PC-9 (cell line): ENCODE data around the gene ASPDH. TPM values are rescaled to one million over a fixed set of nuclear protein-coding genes. Genes with fewer than 3 reads are reported as not detected.

Source experiments
- BruUV-seq: library from RNA; stranded (reverse); fragments of 400-500 nt; replicated peaks from 2 replicates; lab custom pipeline; 2021; lab: Mats Ljungman, UMichigan
- CTCF ChIA-PET: fragments of 300-600 bp; sonication (Branson Sonifier 250); formaldehyde crosslinking; loops from one replicate; lab custom pipeline; 2022; ENCODE audit warnings: antibody characterized with exemption; lab: Charles Lee
- POLR2A ChIA-PET: fragments of 300-600 bp; sonication (Branson Sonifier 250); formaldehyde crosslinking; loops from one replicate; lab custom pipeline; 2022; ENCODE audit warnings: antibody characterized with exemption; ENCODE audit not compliant: unreplicated experiment; lab: Charles Lee
- DNase-seq, 2 experiments: peaks; one replicate each; pipeline versions ENCODE4 v3.0.0 to v3.0.0-alpha.2; 2015 to 2022; ENCODE audit warnings: mixed read lengths in 1 of 2
- H2AFZ ChIP-seq: fragments of 200-600 bp; sonication (generic); 2 replicates; pipeline ENCODE4 v1.8.1; 2017; ENCODE audit warnings: antibody characterized with exemption
- H3F3A ChIP-seq: fragments of 200-600 bp; sonication (generic); 2 replicates; pipeline ENCODE4 v1.8.1; 2017; ENCODE audit warnings: antibody characterized with exemption, mild to moderate bottlenecking, low read depth; ENCODE audit not compliant: insufficient read depth
- H3K27ac ChIP-seq: fragments of 200-600 bp; sonication (generic); 2 replicates; pipeline ENCODE4 v1.6.1; 2016; ENCODE audit warnings: mixed run types
- H3K27me3 ChIP-seq: fragments of 200-600 bp; sonication (generic); 2 replicates; pipeline ENCODE4 v1.6.1; 2016; ENCODE audit warnings: low read depth, mixed run types; ENCODE audit not compliant: insufficient read depth
- H3K36me3 ChIP-seq: fragments of 200-600 bp; sonication (generic); 2 replicates; pipeline ENCODE4 v1.6.1; 2016; ENCODE audit warnings: low read depth, mixed run types
- H3K4me1 ChIP-seq: fragments of 200-600 bp; sonication (generic); replicated peaks from 2 replicates; pipeline ENCODE4 v1.6.1; 2016; ENCODE audit warnings: mixed run types; ENCODE audit not compliant: insufficient read depth
- H3K4me2 ChIP-seq: fragments of 200-600 bp; sonication (generic); 2 replicates; pipeline ENCODE4 v1.6.1; 2017; ENCODE audit warnings: mixed run types
- H3K4me3 ChIP-seq: fragments of 200-600 bp; sonication (generic); 2 replicates; pipeline ENCODE4 v1.6.1; 2016; ENCODE audit warnings: mixed run types
- H3K79me2 ChIP-seq: fragments of 200-600 bp; sonication (generic); 2 replicates; pipeline ENCODE4 v1.6.1; 2017; ENCODE audit warnings: low read depth, mixed run types
- H3K9me2 ChIP-seq: fragments of 200-600 bp; sonication (generic); 2 replicates; pipeline ENCODE4 v1.8.1; 2017; ENCODE audit warnings: mild to moderate bottlenecking; ENCODE audit not compliant: insufficient read depth
- H3K9me3 ChIP-seq: fragments of 200-600 bp; sonication (generic); 2 replicates; pipeline ENCODE4 v1.8.1; 2016; ENCODE audit warnings: low read depth; ENCODE audit not compliant: insufficient read depth
- H4K20me1 ChIP-seq: fragments of 200-600 bp; sonication (generic); 2 replicates; pipeline ENCODE4 v1.8.1; 2017; ENCODE audit not compliant: insufficient read depth
- CTCF ChIP-seq: fragments of 200-600 bp; sonication (generic); conservative IDR thresholded peaks from 2 replicates; pipeline ENCODE4 v1.6.1; 2017; ENCODE audit warnings: mixed run types, antibody characterized with exemption, mild to moderate bottlenecking, moderate library complexity
- EZH2 ChIP-seq: fragments of 200-600 bp; sonication (generic); IDR thresholded peaks from 2 replicates; pipeline ENCODE4 v1.8.0; 2017; ENCODE audit warnings: antibody characterized with exemption, low read depth
- intact Hi-C: fragments of 100-400 bp; cut with micrococcal nuclease; formaldehyde crosslinking; loops from one replicate; pipeline ENCODE4 v1.10.0; 2022; ENCODE audit not compliant: unreplicated experiment
- total RNA-seq: library from RNA; stranded (reverse); gene quantifications from 2 replicates; pipeline ENCODE4 v1.2.3, GENCODE V29; 2021

The ASPDH gene
- total RNA-seq, 1 experiment from 2014 or later = not detected

GRCh38 chr19:50490411-50490811 is 23.3 kb downstream of the ASPDH start:
- Histone ChIP-seq H3K4me3 (no peak overlapping the region), H3K4me2 (no peak overlapping the region), H3K9me2 (no peaks in the 10 kb centered on the region), H4K20me1 (no peaks in the 10 kb centered on the region), H3K4me1 (no peaks in the 10 kb centered on the region), H3K9me3 (peaks cover 15% of the 10 kb centered on the region), H3F3A (peaks cover 8% of the 10 kb centered on the region; the same call in 1 of the 2 replicates), H3K36me3 (no peaks in the 10 kb centered on the region), H3K79me2 (no peaks in the 10 kb centered on the region), H3K27me3 (no peaks in the 10 kb centered on the region), H3K27ac (no peak overlapping the region), H2AFZ (no peak overlapping the region)
- DNase-seq = no peak
- ChIA-PET POLR2A (no interaction called here), CTCF (no interaction called here)
- BruUV-seq = no TSS peak
- TF ChIP-seq CTCF (no peak), EZH2 (no peak)
- intact Hi-C loops = no loop called here

DNA sequence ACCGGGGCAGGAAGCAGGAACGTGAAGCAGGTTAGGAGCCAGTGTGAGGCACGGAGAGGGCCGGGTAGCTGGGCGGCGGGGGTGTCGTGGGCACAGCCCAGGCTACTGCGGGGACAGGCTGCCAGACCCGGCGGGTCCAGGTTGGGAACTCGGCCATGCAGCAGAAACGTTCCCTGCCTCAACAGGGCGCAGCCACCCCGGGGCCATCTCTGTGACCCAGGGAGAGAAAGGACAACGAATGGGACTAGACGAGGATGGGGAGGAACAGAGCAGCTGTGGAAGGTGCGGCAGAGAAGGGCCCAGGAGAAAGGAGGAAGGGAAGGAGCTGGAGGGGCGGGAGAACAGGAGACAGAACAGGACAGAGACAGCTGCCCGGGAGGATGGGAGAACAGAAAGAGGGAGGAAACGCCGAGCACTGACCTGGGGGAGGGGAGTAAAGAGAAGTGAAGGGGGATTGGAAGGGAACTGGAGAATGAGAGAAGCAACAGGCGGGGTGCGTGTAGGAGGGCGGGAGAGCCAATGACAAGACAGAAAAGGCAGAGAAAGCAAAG is 24.2 kb downstream of the ASPDH start:
- POLR2A ChIA-PET = no interaction called here
- no peaks in the 10 kb centered on the region for H3K27me3 ChIP-seq

GRCh38 chr19:50488389-50489194 is 25.1 kb downstream of the ASPDH start:
- H3F3A ChIP-seq = no peaks in the 10 kb centered on the region; the same call in 1 of the 2 replicates
- H4K20me1 ChIP-seq = no peaks in the 10 kb centered on the region
- intact Hi-C loops = no loop called here
- H3K4me1 ChIP-seq = no peaks in the 10 kb centered on the region
- TF ChIP-seq EZH2 = no peak
- TF ChIP-seq CTCF = no peak
- H2AFZ ChIP-seq = no peak overlapping the region
- H3K4me2 ChIP-seq = no peak overlapping the region
- H3K27me3 ChIP-seq = no peaks in the 10 kb centered on the region
- DNase-seq = no peak
- no TSS peak for BruUV-seq
- no peak overlapping the region for H3K27ac ChIP-seq
- POLR2A ChIA-PET = no interaction called here
- H3K36me3 ChIP-seq = 0 out of 2 replicates have a peak, but pooled peaks cover under 1% of the 10 kb centered on the region
- no peaks in the 10 kb centered on the region for H3K9me2 ChIP-seq
- H3K4me3 ChIP-seq = no peak overlapping the region
- no peaks in the 10 kb centered on the region for H3K79me2 ChIP-seq
- CTCF ChIA-PET = no interaction called here
- H3K9me3 ChIP-seq = peaks cover 15% of the 10 kb centered on the region

More for the DNA sequence above, 24.2 kb downstream of the ASPDH start:
- H3K4me2 ChIP-seq = no peak overlapping the region
- H2AFZ ChIP-seq = no peak overlapping the region
- H4K20me1 ChIP-seq = no peaks in the 10 kb centered on the region
- no TSS peak for BruUV-seq
- intact Hi-C loops = no loop called here
- H3K9me3 ChIP-seq = peaks cover 15% of the 10 kb centered on the region
- no peaks in the 10 kb centered on the region for H3K79me2 ChIP-seq
- H3K36me3 ChIP-seq = no peaks in the 10 kb centered on the region
- no peak for DNase-seq
- H3K27ac ChIP-seq = no peak overlapping the region
- CTCF ChIA-PET = no interaction called here
- TF ChIP-seq CTCF = no peak
- no peaks in the 10 kb centered on the region for H3K9me2 ChIP-seq
- H3K4me3 ChIP-seq = no peak overlapping the region
- no peaks in the 10 kb centered on the region; the same call in 1 of the 2 replicates for H3F3A ChIP-seq
- no peaks in the 10 kb centered on the region for H3K4me1 ChIP-seq
